ENCODE data around the gene ARHGEF39. TPM values are rescaled to one million over a fixed set of nuclear protein-coding genes. Genes with fewer than 3 reads are reported as not detected.

Gene ARHGEF39
- total RNA-seq, 4 donors from 2014 or later = 0.20 to 4.8 (median 1.0) TPM; not detected in 1

GRCh38 chr9:35688558-35689541 lies 23.9 kb upstream of the ARHGEF39 start:
- no peak for DNase-seq (ENCODE audit: low spot score in 2 of 2)
- Histone ChIP-seq H3K36me3 (peaks cover 0 to 24% (median 0%) of the 10 kb centered on the region in 3 donors), H3K4me1 (peaks cover 0 to 69% (median 9%) of the 10 kb centered on the region in 4 donors), H3K9me3 (no peaks in the 10 kb centered on the region), H3K27me3 (no peaks in the 10 kb centered on the region), H3K4me3 (peak overlapping the region; percentile 63 to 92 (median 75)), H3K27ac (peak overlapping the region; percentile 93 to 97 (median 95))
- TF ChIP-seq CTCF (IDR thresholded peaks at IDR 0.05) (no peak), EP300 (IDR thresholded peaks at IDR 0.05) (no peak), POLR2A (IDR thresholded peaks at IDR 0.05) (no peak)
- 38 to 45% methylated on average over 12 of the region's 12 CpGs for WGBS, 2 donors

- H3K27me3 ChIP-seq = no peaks in the 10 kb centered on the region
- H3K4me1 ChIP-seq = peaks cover 0 to 69% (median 9%) of the 10 kb centered on the region in 4 donors
- H3K27ac ChIP-seq = peak overlapping the region in 3 of 4 donors; percentile 94 to 97 (median 96)
- no peaks in the 10 kb centered on the region for H3K9me3 ChIP-seq
- peaks cover 0 to 32% (median 0%) of the 10 kb centered on the region in 3 donors for H3K36me3 ChIP-seq
- H3K4me3 ChIP-seq = peak overlapping the region in 2 of 4 donors; percentile 68 to 82
- 61 to 68% methylated on average over 2 of the region's 2 CpGs for WGBS, 2 donors
- no peak for TF ChIP-seq EP300 (IDR thresholded peaks at IDR 0.05)
- no peak for TF ChIP-seq POLR2A (IDR thresholded peaks at IDR 0.05)
- TF ChIP-seq CTCF (IDR thresholded peaks at IDR 0.05) = no peak
- no peak for DNase-seq (ENCODE audit: low spot score in 2 of 2)
Measured at GRCh38 chr9:35687972-35688557, 23.1 kb upstream of the ARHGEF39 start.

- Histone ChIP-seq H3K36me3 (peaks cover 0 to 39% (median 0%) of the 10 kb centered on the region in 3 donors), H3K27ac (peak overlapping the region in 2 of 4 donors; percentile 58 to 96), H3K4me1 (peaks cover 0 to 69% (median 9%) of the 10 kb centered on the region in 4 donors), H3K4me3 (peak overlapping the region in 1 of 4 donors; percentile 82), H3K27me3 (no peaks in the 10 kb centered on the region), H3K9me3 (no peaks in the 10 kb centered on the region)
- TF ChIP-seq EP300 (IDR thresholded peaks at IDR 0.05) (no peak), POLR2A (IDR thresholded peaks at IDR 0.05) (no peak), CTCF (IDR thresholded peaks at IDR 0.05) (no peak)
- DNase-seq (ENCODE audit: low spot score in 2 of 2) = no peak
- 63 to 70% methylated on average over 2 of the region's 2 CpGs for WGBS, 2 donors
Measured at GRCh38 chr9:35687306-35687705, 22.3 kb upstream of the ARHGEF39 start.

GRCh38 chr9:35686222-35687203 lies 21.5 kb upstream of the ARHGEF39 start:
- no peak for TF ChIP-seq EP300 (IDR thresholded peaks at IDR 0.05)
- TF ChIP-seq POLR2A (IDR thresholded peaks at IDR 0.05) = no peak
- no peak for TF ChIP-seq CTCF (IDR thresholded peaks at IDR 0.05)
- H3K27ac ChIP-seq = peak overlapping the region in 2 of 4 donors; percentile 58 to 96
- no peak for DNase-seq (ENCODE audit: low spot score in 2 of 2)
- peak overlapping the region in 1 of 4 donors; percentile 82 for H3K4me3 ChIP-seq
- WGBS, 2 donors = 50 to 64% methylated on average over 11 of the region's 11 CpGs
- no peaks in the 10 kb centered on the region for H3K27me3 ChIP-seq
- peaks cover 0 to 47% (median 0%) of the 10 kb centered on the region in 3 donors for H3K36me3 ChIP-seq
- no peaks in the 10 kb centered on the region for H3K9me3 ChIP-seq
- peaks cover 0 to 64% (median 9%) of the 10 kb centered on the region in 4 donors for H3K4me1 ChIP-seq

Data from tibial nerve (tissue), 4 donors.